BE2C (cell line): ENCODE data around the gene RNF169.

Experiments used
- DNase-seq: peaks from one replicate; pipeline ENCODE4 v3.0.0-alpha.2; 2020
- H3K27me3 ChIP-seq: fragments of 250-450 bp; sonication (Bioruptor Pico); 2 replicates; pipeline ENCODE4 v1.5.1; 2020; ENCODE audit warnings: mild to moderate bottlenecking
- H3K36me3 ChIP-seq: fragments of 250-450 bp; sonication (Bioruptor Pico); 2 replicates; pipeline ENCODE4 v1.5.1; 2020; ENCODE audit warnings: mild to moderate bottlenecking
- H3K4me1 ChIP-seq: fragments of 250-450 bp; sonication (Bioruptor Pico); 2 replicates; pipeline ENCODE4 v1.5.1; 2020
- H3K4me3 ChIP-seq: 2 replicates; pipeline ENCODE4 v1.5.1; 2011; ENCODE audit warnings: low read depth, low read length
- H3K9me3 ChIP-seq: fragments of 250-450 bp; sonication (Bioruptor Pico); 2 replicates; pipeline ENCODE4 v1.5.1; 2020
- CTCF ChIP-seq: IDR thresholded peaks from 2 replicates; pipeline ENCODE4 v1.5.1; 2012; ENCODE audit warnings: mild to moderate bottlenecking, low read depth, low read length

The RNF169 gene

GRCh38 chr11:74791333-74792100 lies 42.9 kb downstream of the RNF169 start:
- Histone ChIP-seq H3K36me3 (peaks cover 20% of the 10 kb centered on the region), H3K4me1 (no peaks in the 10 kb centered on the region), H3K27me3 (no peaks in the 10 kb centered on the region), H3K9me3 (no peaks in the 10 kb centered on the region), H3K4me3 (no peak overlapping the region)
- no peak for TF ChIP-seq CTCF
- no peak for DNase-seq

DNA sequence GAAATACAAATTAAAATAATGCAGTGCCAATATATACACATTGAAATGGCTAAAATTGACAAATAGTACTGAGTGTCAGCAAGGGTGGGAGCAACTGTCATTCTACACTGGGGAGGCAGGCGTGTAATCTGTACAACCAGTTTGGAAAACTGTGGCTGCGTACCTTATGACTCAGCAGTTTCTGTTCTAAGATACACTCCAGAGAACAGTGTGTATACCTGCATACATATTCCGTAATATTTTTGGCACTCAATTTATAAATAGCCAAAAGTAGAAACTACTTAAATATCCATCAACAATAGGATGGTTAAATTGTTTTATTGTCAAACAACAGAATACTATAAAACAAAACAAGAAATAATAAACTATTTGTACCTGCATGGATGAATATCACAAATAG lies 57.6 kb downstream of the RNF169 start:
- H3K4me3 ChIP-seq: no peak overlapping the region
- peaks cover 7% of the 10 kb centered on the region for H3K4me1 ChIP-seq
- H3K36me3 ChIP-seq: no peaks in the 10 kb centered on the region; the same call in 1 of the 2 replicates
- no peak for TF ChIP-seq CTCF
- H3K9me3 ChIP-seq: no peaks in the 10 kb centered on the region
- DNase-seq: no peak
- H3K27me3 ChIP-seq: no peaks in the 10 kb centered on the region

DNA sequence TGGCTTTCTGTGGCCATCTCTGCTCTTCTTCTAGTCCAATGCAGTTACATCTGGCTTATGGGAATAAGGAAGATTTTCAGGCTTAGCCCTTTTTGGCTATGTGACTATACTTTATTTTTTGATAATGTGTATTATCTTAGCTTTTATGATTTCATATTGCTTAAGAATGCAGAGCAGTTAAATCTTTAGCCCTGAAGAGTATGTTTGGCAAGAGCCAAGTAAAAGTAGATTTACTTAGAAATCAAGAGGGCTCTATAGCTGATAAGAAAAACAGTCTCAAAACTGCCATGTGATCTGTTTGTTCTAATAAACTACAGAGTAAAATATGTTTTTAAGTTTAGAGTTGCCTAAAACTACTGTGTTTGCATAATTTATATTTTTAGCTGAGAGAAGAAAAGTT lies 61.2 kb downstream of the RNF169 start:
- Histone ChIP-seq H3K4me1 (no peaks in the 10 kb centered on the region), H3K4me3 (no peak overlapping the region), H3K36me3 (no peaks in the 10 kb centered on the region; the same call in 1 of the 2 replicates), H3K27me3 (no peaks in the 10 kb centered on the region), H3K9me3 (no peaks in the 10 kb centered on the region)
- no peak for TF ChIP-seq CTCF
- DNase-seq: no peak

GRCh38 chr11:74815966-74816365 lies 67.3 kb downstream of the RNF169 start:
- peaks cover 7% of the 10 kb centered on the region for H3K36me3 ChIP-seq
- no peaks in the 10 kb centered on the region for H3K27me3 ChIP-seq

DNA sequence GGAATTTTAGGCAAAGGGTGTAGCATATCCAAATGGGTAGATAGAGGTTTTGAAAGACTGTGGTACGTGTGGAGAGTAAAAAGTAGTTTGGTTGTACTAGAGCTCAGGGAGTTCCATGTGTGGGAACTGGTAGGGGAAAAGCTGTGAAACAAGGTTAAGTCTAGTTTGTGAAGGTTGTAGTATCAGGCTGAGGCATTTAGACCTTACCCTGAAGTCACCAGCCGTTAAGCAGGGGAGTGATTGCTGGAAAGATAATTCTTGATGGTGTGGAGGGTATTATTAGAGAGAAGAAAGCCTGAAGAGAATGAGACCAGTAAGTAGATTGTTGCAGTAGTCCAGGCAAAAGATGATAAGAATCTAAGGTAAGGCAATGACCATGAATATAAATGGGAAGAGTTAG lies 68.0 kb downstream of the RNF169 start:
- H3K36me3 ChIP-seq: peaks cover 7% of the 10 kb centered on the region
- H3K9me3 ChIP-seq: no peaks in the 10 kb centered on the region
- H3K4me1 ChIP-seq: no peaks in the 10 kb centered on the region
- H3K4me3 ChIP-seq: no peak overlapping the region
- no peak for TF ChIP-seq CTCF
- no peaks in the 10 kb centered on the region for H3K27me3 ChIP-seq
- no peak for DNase-seq

More at GRCh38 chr11:74815966-74816365, 67.3 kb downstream of the RNF169 start:
- no peak overlapping the region for H3K4me3 ChIP-seq
- no peak for DNase-seq
- no peaks in the 10 kb centered on the region for H3K4me1 ChIP-seq
- H3K9me3 ChIP-seq: no peaks in the 10 kb centered on the region
- TF ChIP-seq CTCF: no peak

- Histone ChIP-seq H3K4me1 (no peaks in the 10 kb centered on the region), H3K4me3 (no peak overlapping the region), H3K9me3 (no peaks in the 10 kb centered on the region), H3K27me3 (no peaks in the 10 kb centered on the region), H3K36me3 (peaks cover 11% of the 10 kb centered on the region)
- TF ChIP-seq CTCF: no peak
- no peak for DNase-seq
Observed at GRCh38 chr11:74818283-74818946, 69.8 kb downstream of the RNF169 start.
